Transverse colon (tissue), 4 donors: Measurements from ENCODE around the gene SDK1. TPM values are rescaled to one million over a fixed set of nuclear protein-coding genes. Genes with fewer than 3 reads are reported as not detected.

ENCODE experiments used
- DNase-seq: peaks from one replicate; pipeline ENCODE4 v3.0.0-alpha.2; 2019
- H3K27ac ChIP-seq, 4 donors: fragments of 200-600 bp; sonication (generic); 2 replicates each; pipeline ENCODE4 v1.5.1; 2016 to 2018; ENCODE audit warnings: inconsistent platforms in 4 of 4
- H3K27me3 ChIP-seq: fragments of 200-600 bp; sonication (generic); 2 replicates; pipeline ENCODE4 v1.5.1; 2017; ENCODE audit warnings: inconsistent platforms
- H3K36me3 ChIP-seq, 4 donors: fragments of 200-600 bp; sonication (generic); 2 replicates each; pipeline ENCODE4 v1.5.1; 2017 to 2019; ENCODE audit warnings: inconsistent platforms in 4 of 4
- H3K4me1 ChIP-seq, 4 donors: fragments of 200-600 bp; sonication (generic); 2 replicates each; pipeline ENCODE4 v1.5.1; 2017 to 2020; ENCODE audit warnings: inconsistent platforms in 4 of 4
- H3K4me3 ChIP-seq, 4 donors: fragments of 200-600 bp; sonication (generic); 1 replicate in 1 of 4; 2 replicates in 3 of 4; pipeline versions ENCODE4 v1.5.1 to v1.6.1; 2017 to 2019; ENCODE audit warnings: inconsistent platforms in 4 of 4
- H3K9me3 ChIP-seq, 2 donors: fragments of 200-600 bp; sonication (generic); 2 replicates each; pipeline ENCODE4 v1.5.1; 2017 to 2019; ENCODE audit warnings: inconsistent platforms in 2 of 2
- CTCF ChIP-seq, 5 experiments: fragments of 200-600 bp in 3 of 5; fragments of 450-650 bp in 2 of 5; sonication (generic) in 3 of 5; IDR thresholded peaks; 1 replicate in 2 of 5; 2 replicates in 3 of 5; pipeline ENCODE4 v1.5.1; 2016 to 2017; ENCODE audit warnings: antibody characterized with exemption in 5 of 5, inconsistent platforms in 3 of 5, mild to moderate bottlenecking in 2 of 5, moderate library complexity in 1 of 5
- EP300 ChIP-seq: sonication (generic); formaldehyde crosslinking; IDR thresholded peaks from one replicate; pipeline ENCODE4 v1.6.1; 2017; ENCODE audit warnings: antibody characterized with exemption, low read depth
- POLR2A ChIP-seq: fragments of 450-650 bp; IDR thresholded peaks from one replicate; pipeline ENCODE4 v1.6.1; 2016; ENCODE audit warnings: antibody characterized with exemption, mild to moderate bottlenecking, moderate library complexity
- POLR2AphosphoS5 ChIP-seq, 3 donors: sonication (generic); formaldehyde crosslinking; IDR thresholded peaks; one replicate each; pipeline ENCODE4 v1.6.1; 2016; ENCODE audit warnings: antibody characterized with exemption in 3 of 3
- WGBS, 2 donors: methylation state at CpG; one replicate each; pipeline ENCODE4 v1.1.5; 2018; ENCODE audit warnings: low coverage in 1 of 2; 5-methylcytosine and 5-hydroxymethylcytosine counted together
- in situ Hi-C, 4 donors: fragments of 200-750 bp; cut with MboI; loops; one replicate each; pipeline versions ENCODE4 v1.15.0 to v1.15.1; 2017; ENCODE audit warnings: low sequenced_read_pairs in 3 of 4, low pct_ligation_motif_present in 1 of 4, low pct_unique_long_range_greater_than_20kb in 1 of 4
- intact Hi-C: fragments of 100-400 bp; cut with DNase I; formaldehyde crosslinking; loops from one replicate; pipeline ENCODE4 v1.15.1; 2023; ENCODE audit warnings: low total_unique reads
- total RNA-seq, 4 donors: library from RNA; depleted of rRNA; stranded (reverse); fragments of >200 nt; gene quantifications; one replicate each; pipeline ENCODE4 v1.1.0, GENCODE V29; 2016

The SDK1 gene
- total RNA-seq, 4 donors from 2014 or later, result 4.0 to 8.6 (median 5.4) TPM

GRCh38 chr7:4033996-4034395, 732.9 kb downstream of the SDK1 start:
- in situ Hi-C loops (no loop called here), intact Hi-C loops (no loop called here)
- Histone ChIP-seq H3K27me3 (no peaks in the 10 kb centered on the region), H3K9me3 (no peaks in the 10 kb centered on the region), H3K36me3 (no peaks in the 10 kb centered on the region), H3K4me3 (no peak overlapping the region), H3K27ac (no peak overlapping the region), H3K4me1 (no peaks in the 10 kb centered on the region)
- WGBS, 2 donors, result 71 to 74% methylated on average over 12 of the region's 12 CpGs
- no peak for TF ChIP-seq EP300
- TF ChIP-seq CTCF (IDR thresholded peaks at IDR 0.05), result no peak
- no peak for TF ChIP-seq POLR2A
- no peak for TF ChIP-seq POLR2AphosphoS5 (IDR thresholded peaks at IDR 0.05)
- DNase-seq, result no peak

- no peak for DNase-seq
- no peaks in the 10 kb centered on the region for H3K36me3 ChIP-seq
- H3K4me1 ChIP-seq, result no peaks in the 10 kb centered on the region
- in situ Hi-C loops (no loop called here), intact Hi-C loops (no loop called here)
- 77 to 94% methylated on average over 3 to 4 of the region's 4 CpGs for WGBS, 2 donors
- H3K27ac ChIP-seq, result no peak overlapping the region
- no peak overlapping the region for H3K4me3 ChIP-seq
- TF ChIP-seq EP300 (no peak), POLR2A (no peak), POLR2AphosphoS5 (IDR thresholded peaks at IDR 0.05) (no peak), CTCF (IDR thresholded peaks at IDR 0.05) (no peak)
- H3K27me3 ChIP-seq, result no peaks in the 10 kb centered on the region
- no peaks in the 10 kb centered on the region for H3K9me3 ChIP-seq
These were observed 736.3 kb downstream of the SDK1 start for GRCh38 chr7:4037308-4037707.

GRCh38 chr7:4037877-4038276, 736.8 kb downstream of the SDK1 start:
- TF ChIP-seq POLR2A (no peak), CTCF (IDR thresholded peaks at IDR 0.05) (no peak), EP300 (no peak), POLR2AphosphoS5 (IDR thresholded peaks at IDR 0.05) (no peak)

GRCh38 chr7:4040109-4040928, 739.3 kb downstream of the SDK1 start:
- TF ChIP-seq CTCF (IDR thresholded peaks at IDR 0.05) (no peak), EP300 (no peak), POLR2A (no peak), POLR2AphosphoS5 (IDR thresholded peaks at IDR 0.05) (no peak)
- DNase-seq, result no peak
- H3K4me1 ChIP-seq, result no peaks in the 10 kb centered on the region
- no peak overlapping the region for H3K4me3 ChIP-seq
- H3K27me3 ChIP-seq, result no peaks in the 10 kb centered on the region
- intact Hi-C loops, result no loop called here
- no peaks in the 10 kb centered on the region for H3K36me3 ChIP-seq
- H3K9me3 ChIP-seq, result no peaks in the 10 kb centered on the region
- no peak overlapping the region for H3K27ac ChIP-seq
- in situ Hi-C loops, result no loop called here
- 71 to 86% methylated on average over 7 to 20 of the region's 20 CpGs for WGBS, 2 donors

More at GRCh38 chr7:4037877-4038276, 736.8 kb downstream of the SDK1 start:
- Histone ChIP-seq H3K27ac (no peak overlapping the region), H3K4me1 (no peaks in the 10 kb centered on the region), H3K36me3 (no peaks in the 10 kb centered on the region), H3K9me3 (no peaks in the 10 kb centered on the region), H3K27me3 (no peaks in the 10 kb centered on the region), H3K4me3 (no peak overlapping the region)
- in situ Hi-C loops (no loop called here), intact Hi-C loops (no loop called here)
- DNase-seq, result no peak
- 90% methylated on average over 4 of the region's 4 CpGs; no CpG with 5 or more reads in 1 of the 2 donors for WGBS, 2 donors
